ENCODE results near the gene PDE8B.

Gene PDE8B

GRCh38 chr5:77210091-77210963 is at the start of gene PDE8B:
PDE8B (plus strand) TSS chr5:77210680; CDS start chr5:77210926, 246 bp downstream.
- DNase-seq = peak; percentile 5

- DNase-seq = no peak
These were observed 47.0 kb upstream of the PDE8B start for GRCh38 chr5:77163453-77163852.

DNA sequence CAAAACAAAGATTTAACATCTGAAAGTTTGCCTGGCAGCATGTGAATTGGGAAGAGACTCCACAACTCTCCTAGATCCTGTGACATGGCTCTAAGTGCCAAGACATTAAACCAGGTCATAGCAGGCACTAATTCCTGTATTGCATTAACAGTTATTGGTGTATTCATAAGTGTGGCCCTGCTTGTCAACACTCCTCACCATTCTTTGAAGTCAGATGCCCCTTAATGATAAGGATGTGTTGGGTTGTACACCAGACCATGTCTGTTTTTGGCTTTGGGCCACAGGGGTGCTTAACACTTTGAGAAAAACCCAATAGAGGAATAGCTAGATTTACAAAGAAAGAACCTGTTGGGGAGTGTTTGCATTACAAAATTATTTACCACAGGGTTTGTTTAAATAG is 43.4 kb upstream of the PDE8B start:
- no peak for DNase-seq

DNA sequence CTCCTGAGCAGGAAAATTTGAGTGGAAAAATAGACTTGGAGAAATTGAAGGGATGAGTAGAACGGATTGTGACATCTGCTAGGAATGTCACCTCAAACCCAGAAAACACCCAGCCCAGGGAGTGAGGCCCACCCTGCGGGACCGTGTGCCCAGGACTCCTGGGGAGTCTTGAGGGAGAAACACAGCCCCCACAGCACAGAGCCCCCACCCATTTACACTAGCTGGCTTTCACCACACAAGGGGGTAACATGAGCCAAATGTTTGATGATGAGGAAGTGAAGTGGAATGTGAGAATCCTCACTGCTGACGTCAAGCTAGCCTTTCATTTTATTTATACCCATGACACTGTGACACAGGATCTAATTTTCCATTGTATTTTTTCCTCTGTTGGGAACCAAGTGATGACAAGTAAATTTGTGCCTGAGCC is 42.8 kb upstream of the PDE8B start:
- no peak for DNase-seq

DNA sequence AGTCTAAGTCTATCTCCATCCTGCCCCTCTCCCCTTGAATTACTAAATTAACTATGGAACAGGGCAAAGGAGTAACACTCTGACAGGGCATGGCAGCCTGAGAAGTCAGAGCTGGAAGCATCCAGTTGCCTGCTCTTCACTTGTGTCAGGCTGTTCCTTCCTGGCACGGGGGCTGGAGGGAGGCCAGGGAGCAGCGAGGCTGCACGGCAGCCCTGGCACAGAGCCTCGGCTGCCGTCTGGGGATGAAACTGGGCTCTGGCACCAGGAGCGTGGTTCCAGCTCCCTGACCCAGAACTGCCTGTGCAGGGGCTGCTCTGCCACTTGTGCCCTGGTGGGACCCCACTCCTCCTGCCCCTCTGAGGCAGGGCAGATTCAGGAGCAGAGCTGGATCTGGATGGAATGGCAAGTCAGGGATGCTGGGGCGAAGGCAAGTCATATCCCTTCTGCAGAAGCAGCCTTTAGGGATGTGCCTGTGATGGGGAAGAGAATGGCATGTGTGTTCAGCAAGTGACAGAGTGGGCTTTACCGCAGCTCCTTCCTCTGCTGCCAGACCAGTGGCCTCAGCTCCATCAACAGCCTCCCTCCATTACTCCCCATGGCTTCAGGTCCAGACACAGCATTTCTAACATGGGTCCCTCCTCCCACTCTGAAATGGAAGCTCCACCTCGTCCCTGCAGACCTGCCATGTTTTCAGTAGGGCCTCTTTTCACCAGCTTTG is 42.2 kb upstream of the PDE8B start:
- peak; percentile 25 for DNase-seq

- DNase-seq = peak; percentile 25
These were observed 41.6 kb upstream of the PDE8B start for GRCh38 chr5:77168879-77169244.

DNA sequence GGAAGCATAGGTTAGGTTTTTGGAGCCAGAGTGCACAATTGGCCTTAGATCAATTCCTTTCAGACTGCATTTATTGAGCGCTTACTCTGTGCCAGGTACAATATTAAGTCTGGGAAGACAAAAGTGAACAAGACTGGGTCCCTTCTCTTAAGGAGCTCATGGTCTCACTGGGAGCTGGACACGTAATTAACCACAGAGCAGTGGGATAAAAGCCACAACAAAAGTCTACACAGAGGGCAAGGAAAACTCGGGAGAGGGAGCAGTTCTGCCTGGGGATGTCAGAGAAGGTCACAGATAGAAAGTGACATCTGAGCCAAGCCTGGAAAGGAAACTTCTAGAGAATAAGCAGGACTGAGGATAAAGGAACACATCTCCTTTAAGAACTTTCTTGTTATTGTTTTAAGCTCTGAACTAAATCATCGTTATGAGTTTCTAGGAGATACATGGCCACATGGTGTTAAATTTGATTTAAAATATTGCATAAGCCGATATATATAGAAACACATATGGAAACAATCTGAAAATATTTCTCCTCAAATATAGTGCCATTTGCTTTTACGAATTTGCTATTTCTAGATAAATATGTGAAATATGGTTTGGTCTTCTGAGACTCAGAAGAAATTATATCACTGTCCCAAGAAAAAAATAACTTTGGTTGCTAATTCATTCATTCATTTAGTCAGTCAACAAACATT is 40.1 kb upstream of the PDE8B start:
- no peak for DNase-seq

- no peak for DNase-seq
These were observed 39.2 kb upstream of the PDE8B start for GRCh38 chr5:77171141-77171910.

- DNase-seq = no peak
These were observed 37.7 kb upstream of the PDE8B start for GRCh38 chr5:77172713-77173328.

GRCh38 chr5:77174526-77174925 is 36.0 kb upstream of the PDE8B start:
- no peak for DNase-seq

- DNase-seq = no peak
These were observed 35.2 kb upstream of the PDE8B start for GRCh38 chr5:77175231-77175630.

DNA sequence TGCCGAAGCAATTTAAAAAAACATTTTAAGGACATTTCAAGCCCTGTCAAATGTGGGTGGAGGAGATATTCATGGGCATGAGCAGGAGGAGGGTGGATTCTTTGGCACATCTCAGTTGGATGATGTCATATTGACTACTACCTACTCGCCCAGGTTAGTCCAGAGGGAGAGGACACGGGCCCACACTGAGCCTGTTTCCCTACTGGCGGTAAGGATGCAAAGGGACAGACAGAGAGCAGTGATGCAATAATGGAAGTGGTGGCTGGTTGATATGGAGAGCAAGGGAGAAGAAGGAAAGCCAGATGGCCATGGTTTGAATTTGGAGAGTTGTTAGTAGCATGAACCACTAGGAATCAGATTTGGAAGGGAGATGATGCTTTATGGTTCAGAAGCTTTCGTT is 34.1 kb upstream of the PDE8B start:
- no peak for DNase-seq

DNA sequence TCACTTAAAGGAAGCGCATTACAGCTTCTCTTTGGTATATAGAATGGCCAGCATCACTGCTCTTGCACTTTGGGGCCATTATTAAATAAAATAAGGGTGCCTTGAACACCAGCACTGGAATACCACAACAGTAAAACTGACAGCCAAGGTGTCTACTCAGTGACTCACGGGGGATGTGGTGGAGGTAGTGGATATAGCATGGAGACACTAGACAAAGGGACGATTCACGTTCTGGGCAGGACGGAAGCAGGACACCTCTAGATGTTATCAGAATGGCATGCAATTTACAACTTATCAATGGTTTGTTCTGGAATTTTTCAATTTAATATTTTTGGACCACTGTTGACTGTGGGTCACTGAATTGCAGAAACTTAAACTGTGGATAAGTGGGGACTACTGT is 32.9 kb upstream of the PDE8B start:
- no peak for DNase-seq

DNA sequence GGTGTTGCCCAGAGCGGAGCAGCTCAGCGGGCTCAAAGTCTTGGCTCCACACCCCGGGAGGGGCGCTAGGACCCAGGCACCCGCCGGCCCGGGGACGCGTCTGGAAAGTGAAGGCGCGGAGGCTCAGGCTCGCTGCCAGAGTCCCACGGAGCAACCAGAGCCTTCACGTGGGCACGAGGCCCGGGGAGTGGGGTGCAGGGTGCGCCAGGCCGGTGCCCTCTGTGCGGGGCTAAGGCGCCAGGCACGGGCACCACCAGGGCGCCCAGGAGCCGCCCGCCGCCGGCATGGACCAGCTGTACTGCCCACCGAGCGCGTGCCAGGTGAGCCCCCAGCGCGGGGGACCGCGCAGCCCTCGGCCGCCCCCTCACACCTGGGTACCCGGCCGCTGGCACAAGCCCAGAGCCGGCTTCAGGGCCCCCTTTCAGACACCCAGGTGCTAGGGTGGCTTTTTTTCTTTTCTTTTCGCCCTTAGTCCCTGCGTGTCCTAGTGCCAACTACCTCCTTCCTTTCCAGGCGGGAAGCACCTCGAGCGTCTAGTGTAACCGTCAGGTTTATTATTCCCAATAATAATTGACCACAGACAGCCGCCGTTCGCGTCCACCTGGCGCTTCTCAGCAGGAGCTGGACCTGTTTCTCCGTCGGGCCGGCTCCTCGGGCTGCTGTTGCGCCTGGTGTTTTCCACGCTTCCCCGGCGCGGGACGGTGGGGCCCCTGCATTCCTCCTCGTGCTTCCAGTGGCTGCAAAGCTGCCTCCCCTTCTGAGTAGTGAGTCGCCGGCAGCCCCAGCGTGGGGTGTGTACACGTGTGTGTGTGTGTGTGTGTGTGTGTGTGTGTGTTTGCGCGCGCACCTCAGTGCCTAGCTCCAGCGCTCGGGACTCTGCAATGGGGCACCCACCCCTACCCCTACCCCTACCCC is 30.1 kb upstream of the PDE8B start:
- peak; percentile 1 for DNase-seq

- DNase-seq = no peak
These were observed 29.3 kb upstream of the PDE8B start for GRCh38 chr5:77181173-77181572.

DNA sequence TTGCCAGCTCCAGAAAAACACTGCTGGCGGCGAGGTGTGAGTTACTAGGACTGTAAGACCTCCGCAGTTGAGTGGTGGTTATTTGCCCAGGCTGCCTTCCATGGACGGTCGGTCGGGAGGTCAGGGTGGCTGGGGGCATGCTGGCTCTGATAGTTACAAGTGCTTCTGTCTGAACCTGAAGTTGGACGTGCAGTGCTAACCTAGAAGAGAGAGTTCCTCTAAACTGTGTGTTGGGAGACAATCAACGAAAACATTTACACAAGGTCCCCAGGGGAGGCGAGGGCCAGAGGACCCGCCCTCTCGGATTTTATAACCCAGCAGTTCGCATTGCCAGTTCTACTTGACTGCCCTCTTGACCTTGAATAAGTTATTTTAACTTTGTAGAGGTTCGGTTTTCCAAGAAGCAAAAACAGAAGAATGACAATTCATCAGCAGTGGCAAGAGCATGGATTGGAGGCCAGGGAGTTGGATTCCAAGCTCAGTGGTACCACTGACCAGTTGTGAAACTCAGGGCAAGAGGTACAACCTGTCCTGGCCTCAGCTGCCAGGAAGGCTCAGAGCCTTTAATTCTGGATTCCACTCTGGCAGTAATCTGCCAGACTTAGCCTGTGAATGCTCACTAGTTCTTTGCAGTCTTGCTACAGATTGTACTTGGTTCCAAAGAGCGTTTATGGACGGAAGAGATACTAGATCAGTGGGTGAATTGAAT is 28.7 kb upstream of the PDE8B start:
- DNase-seq = no peak

GRCh38 chr5:77182367-77182766 is 28.1 kb upstream of the PDE8B start:
- no peak for DNase-seq

DNA sequence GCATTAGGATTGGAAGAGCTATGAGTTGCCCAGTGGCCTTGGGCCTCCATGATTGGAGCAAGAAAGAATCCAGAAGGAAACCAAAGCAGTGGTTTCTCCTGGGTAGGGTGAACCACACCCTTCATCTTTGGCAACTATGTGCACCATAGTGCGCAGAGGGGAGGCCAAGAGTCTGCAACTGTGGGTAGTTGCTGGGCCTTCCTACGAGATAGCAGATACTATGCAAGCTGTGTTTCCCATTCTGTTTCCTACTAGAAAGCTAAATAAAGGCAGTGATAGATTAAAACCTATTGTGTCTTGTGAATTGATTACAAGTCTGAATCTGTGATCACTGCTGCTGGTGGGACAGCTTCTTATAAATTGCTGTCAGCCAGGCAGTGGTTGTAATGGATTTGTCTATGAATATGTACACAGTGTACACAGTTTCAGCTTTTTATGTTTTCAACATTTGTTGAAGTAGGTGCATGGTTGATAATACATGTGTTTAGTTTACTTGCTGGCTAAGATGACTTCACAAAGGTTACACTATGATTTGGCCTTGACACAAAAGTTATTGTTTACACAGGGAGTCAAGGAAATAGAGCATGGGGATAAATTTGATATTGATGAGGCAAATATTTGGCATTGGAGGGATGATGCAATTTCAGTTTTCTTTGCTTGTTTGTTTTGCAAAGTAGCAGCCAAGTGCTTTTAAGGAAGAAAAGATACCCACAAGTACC is 23.7 kb upstream of the PDE8B start:
- no peak for DNase-seq

- DNase-seq = no peak
These were observed 21.1 kb upstream of the PDE8B start for GRCh38 chr5:77189421-77189820.

Data from NCI-H1105 treated with DMSO at 0.1 percent for 48 hours (cell line).